Endothelial cell of umbilical vein (primary cell): ENCODE results near the gene FAM186B. TPM values are rescaled to one million over a fixed set of nuclear protein-coding genes. Genes with fewer than 3 reads are reported as not detected.

Experiments used
- BruUV-seq: library from RNA; stranded (reverse); fragments of 400-500 nt; replicated peaks from 2 replicates; lab custom pipeline; 2021; lab: Mats Ljungman, UMichigan
- CTCF ChIA-PET: fragments of 300-600, 350-600 bp; sonication (Branson Sonifier 250); formaldehyde crosslinking; loops from one replicate; lab custom pipeline; 2021; ENCODE audit warnings: antibody characterized with exemption, inconsistent platforms; lab: Charles Lee
- POLR2A ChIA-PET: fragments of 300-600, 350-600 bp; sonication (Branson Sonifier 250); formaldehyde crosslinking; loops from one replicate; lab custom pipeline; 2021; ENCODE audit warnings: antibody characterized with exemption, inconsistent platforms; lab: Charles Lee
- DNase-seq: peaks from one replicate; pipeline ENCODE4 v3.0.0-alpha.2; 2011; ENCODE audit warnings: low read depth, low spot score
- FAIRE-seq: peaks from 2 replicates; lab custom pipeline; 2011; peaks lifted over from hg19 to GRCh38; lab: Jason Lieb, UNC
- H2AFZ ChIP-seq: 2 replicates; pipeline ENCODE4 v1.6.0; 2012; ENCODE audit warnings: low read depth, low read length, control low read depth, inconsistent platforms
- H3K27ac ChIP-seq: 2 replicates; pipeline ENCODE4 v1.5.1; 2011; ENCODE audit warnings: low read depth, mild to moderate bottlenecking, control low read depth, low read length, moderate library complexity; ENCODE audit not compliant: insufficient read depth
- H3K27me3 ChIP-seq, 2 experiments: 2 replicates each; pipeline versions ENCODE4 v1.6.0 to v1.6.1; 2011; ENCODE audit warnings: low read length in 2 of 2, mixed read lengths in 1 of 2; ENCODE audit not compliant: control insufficient read depth in 2 of 2, insufficient read depth in 2 of 2
- H3K36me3 ChIP-seq, 2 experiments: 2 replicates in 1 of 2; 3 replicates in 1 of 2; pipeline ENCODE4 v1.5.1; 2011; ENCODE audit warnings: low read length in 2 of 2, mild to moderate bottlenecking in 1 of 2, moderate library complexity in 1 of 2; ENCODE audit not compliant: control insufficient read depth in 2 of 2, insufficient read depth in 2 of 2; ENCODE audit errors: extremely low read depth in 1 of 2
- H3K4me1 ChIP-seq: 3 replicates; pipeline ENCODE4 v1.5.1; 2011; ENCODE audit warnings: mild to moderate bottlenecking, low read length; ENCODE audit not compliant: control insufficient read depth, insufficient read depth; ENCODE audit errors: extremely low read depth
- H3K4me2 ChIP-seq: 2 replicates; pipeline ENCODE4 v1.6.1; 2011; ENCODE audit warnings: low read length, control low read depth, mixed read lengths; ENCODE audit not compliant: insufficient read depth
- H3K4me3 ChIP-seq, 3 experiments: fragments of 200-600 bp in 1 of 3; sonication (generic), shearing (Covaris generic) in 1 of 3; replicated peaks in 1 of 3; 2 replicates each; pipeline ENCODE4 v1.5.1; 2011 to 2016; ENCODE audit warnings: control low read depth in 3 of 3, low read length in 3 of 3, mild to moderate bottlenecking in 2 of 3, inconsistent platforms in 1 of 3, low read depth in 1 of 3, moderate library complexity in 1 of 3; ENCODE audit not compliant: insufficient read depth in 1 of 3
- H3K79me2 ChIP-seq: 2 replicates; pipeline ENCODE4 v1.6.0; 2012; ENCODE audit warnings: low read length, inconsistent platforms; ENCODE audit not compliant: control insufficient read depth, insufficient read depth
- H3K9ac ChIP-seq: replicated peaks from 2 replicates; pipeline ENCODE3; 2011; ENCODE audit warnings: low read length, control low read depth; ENCODE audit not compliant: insufficient read depth; ENCODE audit errors: extremely low read depth
- H3K9me1 ChIP-seq: replicated peaks from 3 replicates; pipeline ENCODE4 v1.6.0; 2011; ENCODE audit warnings: mild to moderate bottlenecking, low read length; ENCODE audit not compliant: control insufficient read depth, insufficient read depth; ENCODE audit errors: extremely low read depth
- H3K9me3 ChIP-seq: replicated peaks from 2 replicates; pipeline ENCODE4 v1.5.1; 2012; ENCODE audit warnings: low read length, inconsistent platforms; ENCODE audit not compliant: control insufficient read depth, insufficient read depth
- H4K20me1 ChIP-seq: replicated peaks from 2 replicates; pipeline ENCODE3; 2011; ENCODE audit warnings: mild to moderate bottlenecking, low read length; ENCODE audit not compliant: control insufficient read depth, insufficient read depth; ENCODE audit errors: extremely low read depth
- EZH2 ChIP-seq: IDR thresholded peaks from 2 replicates; pipeline ENCODE4 v1.6.1; 2012; ENCODE audit warnings: borderline replicate concordance, low read depth, mild to moderate bottlenecking, moderate library complexity, low read length, inconsistent platforms; ENCODE audit not compliant: severe bottlenecking
- FOS ChIP-seq: IDR thresholded peaks from 2 replicates; pipeline ENCODE4 v1.6.1; 2011; ENCODE audit warnings: mild to moderate bottlenecking, low read length, moderate library complexity, borderline replicate concordance; ENCODE audit not compliant: insufficient read depth
- GATA2 ChIP-seq: IDR thresholded peaks from 2 replicates; pipeline ENCODE4 v1.7.0; 2011; ENCODE audit warnings: low read depth, mild to moderate bottlenecking, moderate library complexity, mixed read lengths, low read length; ENCODE audit not compliant: insufficient read length, insufficient read depth
- JUN ChIP-seq: IDR thresholded peaks from 2 replicates; pipeline ENCODE4 v1.6.1; 2011; ENCODE audit warnings: borderline replicate concordance, low read depth; ENCODE audit not compliant: insufficient read length, insufficient read depth
- MYC ChIP-seq: IDR thresholded peaks from one replicate; pipeline ENCODE4 v1.6.1; 2011; ENCODE audit warnings: mild to moderate bottlenecking, low read depth, low read length
- POLR2A ChIP-seq: IDR thresholded peaks from 2 replicates; pipeline ENCODE4 v1.6.1; 2012; ENCODE audit warnings: low read depth, mild to moderate bottlenecking, control low read depth, low read length
- POLR2AphosphoS5 ChIP-seq: IDR thresholded peaks from 2 replicates; pipeline ENCODE4 v1.6.1; 2012; ENCODE audit warnings: low read depth, mild to moderate bottlenecking, control low read depth, low read length, moderate library complexity; ENCODE audit not compliant: insufficient read depth
- dilution Hi-C: fragments of 300-500 bp; cut with MboI; formaldehyde crosslinking; loops from one replicate; pipeline ENCODE4 v1.15.0; 2019; ENCODE audit warnings: low sequenced_read_pairs; ENCODE audit not compliant: extremely low pct_ligation_motif_present
- intact Hi-C: fragments of 100-400 bp; cut with micrococcal nuclease; formaldehyde crosslinking; loops from one replicate; pipeline ENCODE4 v1.10.0; 2022
- polyA plus RNA-seq, 4 experiments: library from polyadenylated mRNA; depleted of rRNA in 3 of 4; stranded (reverse) in 3 of 4; unstranded in 1 of 4; fragments of >200 nt; gene quantifications; 2 replicates each; pipeline versions ENCODE4 v1.2.1 to v1.2.3, GENCODE V29; 2011 to 2012; ENCODE audit warnings: missing spikeins in 1 of 4
- total RNA-seq: library from RNA; stranded (reverse); gene quantifications from 2 replicates; pipeline ENCODE4 v1.2.3, GENCODE V29; 2021
- TF ChIP-seq, protein P1 (sequence below): IDR thresholded peaks from 2 replicates; pipeline ENCODE4 v1.6.1; 2011; ENCODE audit not compliant: insufficient read depth, insufficient read length
- TF ChIP-seq, protein P2 (sequence below), 2 donors: IDR thresholded peaks; 1 replicate in 1 of 2; 2 replicates in 1 of 2; pipeline ENCODE4 v1.5.1; 2011; ENCODE audit warnings: low read length in 2 of 2, mild to moderate bottlenecking in 2 of 2, moderate library complexity in 2 of 2, control low read depth in 1 of 2, inconsistent platforms in 1 of 2, low read depth in 1 of 2; ENCODE audit not compliant: insufficient read depth in 1 of 2; ENCODE audit errors: extremely low read depth in 1 of 2

The FAM186B gene
- total and polyA plus RNA-seq, 2 donors (not counting 3 experiments of a cell fraction or from before 2014, with no cell fraction given), result 0.10 to 0.33 TPM

DNA sequence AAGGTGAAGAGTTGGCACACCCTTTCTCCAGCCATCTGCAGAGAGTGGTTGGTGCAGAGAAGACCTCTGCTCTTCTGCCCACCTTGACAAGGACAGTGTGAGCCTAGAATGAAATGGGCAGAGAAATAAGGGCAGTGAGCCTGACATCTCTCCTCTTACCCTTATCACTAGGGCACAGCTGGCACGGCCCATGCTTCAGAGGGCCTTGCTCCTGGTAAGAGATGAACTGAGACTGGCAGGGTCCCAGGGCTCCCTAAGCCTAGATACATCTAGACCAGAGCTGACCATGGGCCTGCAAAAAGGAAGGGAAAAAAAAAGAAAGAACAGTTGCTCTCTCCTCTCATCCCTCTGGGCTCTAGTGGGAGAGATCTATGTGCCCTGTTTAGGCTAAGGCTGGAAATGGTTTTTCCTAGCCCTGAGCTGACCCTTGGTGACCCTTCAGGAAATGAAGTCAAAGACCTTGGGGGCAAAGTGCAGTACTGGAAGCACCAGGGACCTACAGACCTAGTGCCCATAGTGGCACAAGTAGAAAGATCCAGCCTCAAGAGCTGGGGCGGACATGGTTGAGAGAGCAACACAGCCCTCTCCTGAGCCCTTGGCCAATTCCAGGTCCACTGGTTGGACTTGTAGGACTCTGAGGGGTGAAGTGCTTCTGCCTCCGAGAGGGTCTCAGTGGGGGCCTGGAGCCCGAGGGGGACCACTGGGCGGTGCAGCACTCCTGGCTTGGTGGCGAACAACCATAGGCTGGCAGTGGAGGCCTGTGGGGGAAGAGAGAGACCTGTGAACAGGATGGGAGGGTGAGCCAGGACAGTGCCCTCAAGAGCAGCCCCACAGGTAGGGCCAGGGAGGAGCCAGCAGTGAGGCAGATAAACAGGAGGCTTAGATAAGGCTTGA is 40.0 kb upstream of the FAM186B start:
- Histone ChIP-seq H2AFZ (no peak overlapping the region), H3K4me3 (no peak overlapping the region), H3K9ac (no peak overlapping the region), H3K9me3 (no peaks in the 10 kb centered on the region), H3K79me2 (no peaks in the 10 kb centered on the region), H3K27me3 (no peaks in the 10 kb centered on the region), H4K20me1 (no peaks in the 10 kb centered on the region), H3K9me1 (no peaks in the 10 kb centered on the region), H3K27ac (no peak overlapping the region), H3K4me2 (no peak overlapping the region), H3K4me1 (peaks cover 31% of the 10 kb centered on the region), H3K36me3 (peaks cover 30 to 54% of the 10 kb centered on the region in 2 experiments)
- dilution Hi-C loops, result no loop called here
- intact Hi-C loops, result loop anchor here (2.0 kb wide), 1 partner anchor 117 kb away; no protein-coding TSS in a partner anchor
- DNase-seq (no peak), FAIRE-seq (no peak)
- no peak for TF ChIP-seq EZH2
- no peak for TF ChIP-seq GATA2
- TF ChIP-seq MYC, result no peak
- TF ChIP-seq FOS, result no peak
- no peak for TF ChIP-seq POLR2AphosphoS5
- no peak for TF ChIP-seq POLR2A
- TF ChIP-seq, protein P1, sequence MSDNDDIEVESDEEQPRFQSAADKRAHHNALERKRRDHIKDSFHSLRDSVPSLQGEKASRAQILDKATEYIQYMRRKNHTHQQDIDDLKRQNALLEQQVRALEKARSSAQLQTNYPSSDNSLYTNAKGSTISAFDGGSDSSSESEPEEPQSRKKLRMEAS, result no peak
- TF ChIP-seq, protein P2, sequence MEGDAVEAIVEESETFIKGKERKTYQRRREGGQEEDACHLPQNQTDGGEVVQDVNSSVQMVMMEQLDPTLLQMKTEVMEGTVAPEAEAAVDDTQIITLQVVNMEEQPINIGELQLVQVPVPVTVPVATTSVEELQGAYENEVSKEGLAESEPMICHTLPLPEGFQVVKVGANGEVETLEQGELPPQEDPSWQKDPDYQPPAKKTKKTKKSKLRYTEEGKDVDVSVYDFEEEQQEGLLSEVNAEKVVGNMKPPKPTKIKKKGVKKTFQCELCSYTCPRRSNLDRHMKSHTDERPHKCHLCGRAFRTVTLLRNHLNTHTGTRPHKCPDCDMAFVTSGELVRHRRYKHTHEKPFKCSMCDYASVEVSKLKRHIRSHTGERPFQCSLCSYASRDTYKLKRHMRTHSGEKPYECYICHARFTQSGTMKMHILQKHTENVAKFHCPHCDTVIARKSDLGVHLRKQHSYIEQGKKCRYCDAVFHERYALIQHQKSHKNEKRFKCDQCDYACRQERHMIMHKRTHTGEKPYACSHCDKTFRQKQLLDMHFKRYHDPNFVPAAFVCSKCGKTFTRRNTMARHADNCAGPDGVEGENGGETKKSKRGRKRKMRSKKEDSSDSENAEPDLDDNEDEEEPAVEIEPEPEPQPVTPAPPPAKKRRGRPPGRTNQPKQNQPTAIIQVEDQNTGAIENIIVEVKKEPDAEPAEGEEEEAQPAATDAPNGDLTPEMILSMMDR (IDR thresholded peaks at IDR 0.05; ENCODE audit: extremely low read depth in 1 of 2, insufficient read depth in 1 of 2, low read depth in 1 of 2, low read length in 2 of 2), result no peak
- TF ChIP-seq JUN, result no peak
- CTCF ChIA-PET, result interaction anchor here (0.6 to 6.8 kb wide), 17 partner anchors 9 to 194 kb away, joined by 3 to 93 read pairs (median 4); partner anchors contain the start of gene FMNL3
- POLR2A ChIA-PET, result interaction anchor here (0.6 kb wide), 1 partner anchor 597 kb away, joined by 3 read pairs; no protein-coding TSS in a partner anchor
- TSS peak; percentile 12 for BruUV-seq
